Testis (tissue), 3 donors: Measurements from ENCODE around the gene NEDD1. TPM values are rescaled to one million over a fixed set of nuclear protein-coding genes. Genes with fewer than 3 reads are reported as not detected.

Experiments used
- DNase-seq: peaks from one replicate; pipeline ENCODE4 v3.0.0-alpha.2; 2019
- H3K27ac ChIP-seq, 2 donors: fragments of 200-600 bp; sonication (generic); one replicate each; pipeline ENCODE4 v1.5.1; 2019
- H3K27me3 ChIP-seq: fragments of 200-600 bp; sonication (generic); one replicate; pipeline ENCODE4 v1.5.1; 2019
- H3K36me3 ChIP-seq: fragments of 200-600 bp; sonication (generic); one replicate; pipeline ENCODE4 v1.5.1; 2017; ENCODE audit warnings: low read depth; ENCODE audit errors: missing control alignments
- H3K4me1 ChIP-seq: fragments of 200-600 bp; sonication (generic); one replicate; pipeline ENCODE4 v1.5.1; 2019
- H3K4me3 ChIP-seq, 2 donors: fragments of 200-600 bp; sonication (generic); one replicate each; pipeline ENCODE4 v1.5.1; 2017 to 2019
- H3K9me3 ChIP-seq: fragments of 200-600 bp; sonication (generic); one replicate; pipeline ENCODE4 v1.5.1; 2017
- POLR2A ChIP-seq: fragments of 450-650 bp; IDR thresholded peaks from one replicate; pipeline ENCODE4 v1.6.1; 2017; ENCODE audit warnings: antibody characterized with exemption, mild to moderate bottlenecking, moderate library complexity
- WGBS, 2 donors: methylation state at CpG; one replicate each; pipeline ENCODE4 v1.1.5; 2018; 5-methylcytosine and 5-hydroxymethylcytosine counted together
- intact Hi-C: fragments of 100-400 bp; cut with DNase I; formaldehyde crosslinking; loops from one replicate; pipeline ENCODE4 v1.15.1; 2023; ENCODE audit warnings: low total_unique reads
- polyA plus RNA-seq: library from polyadenylated mRNA; stranded (reverse); fragments of 350-450 nt; fragmentation: Illumina TruSeq; extraction: RNeasy Lipid Tissue Mini Kit (QIAGEN cat#74804); gene quantifications from one replicate; pipeline ENCODE4 v1.2.3, GENCODE V29; 2014; ENCODE audit warnings: low read depth, low replicate concordance; ENCODE audit not compliant: insufficient read depth
- total RNA-seq, 2 donors: library from RNA; depleted of rRNA; stranded (reverse); fragments of >200 nt; gene quantifications; one replicate each; pipeline ENCODE4 v1.2.3, GENCODE V29; 2016
- TF ChIP-seq, protein P1 (sequence below), 3 experiments: fragments of 450-650 bp in 2 of 3; fragments of 200-600 bp in 1 of 3; sonication (generic) in 1 of 3; IDR thresholded peaks; one replicate each; pipeline ENCODE4 v1.5.1; 2016 to 2019; ENCODE audit warnings: antibody characterized with exemption in 3 of 3, mild to moderate bottlenecking in 2 of 3, moderate library complexity in 1 of 3

The NEDD1 gene
- total and polyA plus RNA-seq, 3 donors from 2014 or later: 24.3 to 29.6 (median 29.4) TPM

GRCh38 chr12:96864335-96864734, 42.7 kb upstream of the NEDD1 start:
- Histone ChIP-seq H3K4me3 (no peak overlapping the region), H3K9me3 (no peaks in the 10 kb centered on the region), H3K27ac (no peak overlapping the region), H3K36me3 (no peaks in the 10 kb centered on the region), H3K4me1 (no peaks in the 10 kb centered on the region), H3K27me3 (no peaks in the 10 kb centered on the region)
- DNase-seq: no peak
- 60 to 90% methylated on average over 2 to 4 of the region's 4 CpGs for WGBS, 2 donors
- TF ChIP-seq, protein P1, sequence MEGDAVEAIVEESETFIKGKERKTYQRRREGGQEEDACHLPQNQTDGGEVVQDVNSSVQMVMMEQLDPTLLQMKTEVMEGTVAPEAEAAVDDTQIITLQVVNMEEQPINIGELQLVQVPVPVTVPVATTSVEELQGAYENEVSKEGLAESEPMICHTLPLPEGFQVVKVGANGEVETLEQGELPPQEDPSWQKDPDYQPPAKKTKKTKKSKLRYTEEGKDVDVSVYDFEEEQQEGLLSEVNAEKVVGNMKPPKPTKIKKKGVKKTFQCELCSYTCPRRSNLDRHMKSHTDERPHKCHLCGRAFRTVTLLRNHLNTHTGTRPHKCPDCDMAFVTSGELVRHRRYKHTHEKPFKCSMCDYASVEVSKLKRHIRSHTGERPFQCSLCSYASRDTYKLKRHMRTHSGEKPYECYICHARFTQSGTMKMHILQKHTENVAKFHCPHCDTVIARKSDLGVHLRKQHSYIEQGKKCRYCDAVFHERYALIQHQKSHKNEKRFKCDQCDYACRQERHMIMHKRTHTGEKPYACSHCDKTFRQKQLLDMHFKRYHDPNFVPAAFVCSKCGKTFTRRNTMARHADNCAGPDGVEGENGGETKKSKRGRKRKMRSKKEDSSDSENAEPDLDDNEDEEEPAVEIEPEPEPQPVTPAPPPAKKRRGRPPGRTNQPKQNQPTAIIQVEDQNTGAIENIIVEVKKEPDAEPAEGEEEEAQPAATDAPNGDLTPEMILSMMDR (IDR thresholded peaks at IDR 0.05): no peak
- TF ChIP-seq POLR2A: no peak
- intact Hi-C loops: no loop called here

DNA sequence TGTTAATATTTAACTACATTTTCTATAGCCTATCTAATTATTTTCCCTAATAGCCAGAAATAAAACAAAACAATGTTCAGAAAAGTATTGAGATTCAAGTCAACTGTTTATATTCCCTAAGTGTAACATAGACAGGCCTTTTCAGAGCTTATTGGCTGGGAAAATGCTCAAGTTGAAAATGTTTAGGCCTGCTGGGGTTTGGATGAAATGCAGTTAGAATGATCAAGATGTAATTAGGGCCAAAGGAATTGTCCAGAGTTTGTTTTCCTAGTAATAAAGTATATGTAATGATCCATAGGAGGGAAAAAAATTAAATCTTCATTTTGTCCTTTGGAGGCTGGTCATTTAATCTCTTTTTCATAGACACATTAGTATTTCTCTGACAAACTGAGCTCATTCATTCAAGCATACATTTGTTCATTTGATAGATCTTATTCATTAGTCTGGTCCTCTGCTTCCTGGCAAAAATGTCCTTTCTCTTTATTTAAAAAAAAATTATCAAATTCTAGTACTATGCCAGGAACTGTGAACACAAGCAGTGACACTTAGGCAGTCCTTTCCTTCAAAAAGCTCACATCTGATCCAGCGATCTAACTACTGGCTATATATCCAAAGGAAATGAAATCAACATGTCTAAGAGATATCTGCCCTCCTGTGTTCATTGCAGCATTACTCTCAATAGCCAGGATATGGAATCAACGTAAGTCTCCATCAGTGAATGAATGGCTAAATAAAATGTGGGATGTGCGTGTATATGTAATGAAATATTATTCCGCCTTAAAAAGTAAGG, 40.1 kb upstream of the NEDD1 start:
- no peak overlapping the region for H3K4me3 ChIP-seq
- intact Hi-C loops: no loop called here
- H3K36me3 ChIP-seq: no peaks in the 10 kb centered on the region
- TF ChIP-seq, protein P1 (IDR thresholded peaks at IDR 0.05): no peak
- TF ChIP-seq POLR2A: no peak
- 85 to 94% methylated on average over 4 of the region's 4 CpGs for WGBS, 2 donors
- DNase-seq: no peak
- H3K9me3 ChIP-seq: no peaks in the 10 kb centered on the region
- H3K27me3 ChIP-seq: no peaks in the 10 kb centered on the region
- no peaks in the 10 kb centered on the region for H3K4me1 ChIP-seq
- H3K27ac ChIP-seq: no peak overlapping the region

GRCh38 chr12:96870946-96871345, 36.1 kb upstream of the NEDD1 start:
- H3K4me1 ChIP-seq: no peaks in the 10 kb centered on the region
- 64 to 79% methylated on average over 1 of the region's 1 CpG for WGBS, 2 donors
- H3K27me3 ChIP-seq: no peaks in the 10 kb centered on the region
- H3K27ac ChIP-seq: no peak overlapping the region
- no peak overlapping the region for H3K4me3 ChIP-seq
- H3K36me3 ChIP-seq: no peaks in the 10 kb centered on the region
- H3K9me3 ChIP-seq: no peaks in the 10 kb centered on the region
- TF ChIP-seq, protein P1 (IDR thresholded peaks at IDR 0.05): no peak
- no peak for TF ChIP-seq POLR2A
- intact Hi-C loops: no loop called here
- DNase-seq: no peak

DNA sequence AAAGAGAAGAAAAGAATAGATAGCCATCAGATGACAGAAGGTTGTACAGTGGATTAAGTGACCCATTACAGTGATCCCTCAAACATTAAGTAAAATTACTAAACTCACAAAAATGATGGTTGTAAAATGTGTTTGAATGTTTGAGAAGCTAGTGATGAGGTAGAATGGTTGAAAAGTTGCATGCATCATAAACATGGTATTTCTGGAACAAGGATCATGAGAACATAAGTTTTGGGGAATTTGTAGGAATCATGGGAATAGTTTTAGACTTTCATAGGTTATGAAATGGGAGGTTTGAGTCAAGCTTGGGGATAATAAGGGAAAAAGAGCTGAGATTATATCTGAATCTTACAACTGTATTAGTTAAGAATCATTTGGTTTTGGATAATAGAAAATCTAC, 34.1 kb upstream of the NEDD1 start:
- Histone ChIP-seq H3K9me3 (no peaks in the 10 kb centered on the region), H3K27ac (no peak overlapping the region), H3K4me3 (no peak overlapping the region), H3K4me1 (no peaks in the 10 kb centered on the region), H3K27me3 (no peaks in the 10 kb centered on the region), H3K36me3 (no peaks in the 10 kb centered on the region)
- no peak for DNase-seq
- intact Hi-C loops: no loop called here
- TF ChIP-seq, protein P1 (IDR thresholded peaks at IDR 0.05): no peak
- TF ChIP-seq POLR2A: no peak

DNA sequence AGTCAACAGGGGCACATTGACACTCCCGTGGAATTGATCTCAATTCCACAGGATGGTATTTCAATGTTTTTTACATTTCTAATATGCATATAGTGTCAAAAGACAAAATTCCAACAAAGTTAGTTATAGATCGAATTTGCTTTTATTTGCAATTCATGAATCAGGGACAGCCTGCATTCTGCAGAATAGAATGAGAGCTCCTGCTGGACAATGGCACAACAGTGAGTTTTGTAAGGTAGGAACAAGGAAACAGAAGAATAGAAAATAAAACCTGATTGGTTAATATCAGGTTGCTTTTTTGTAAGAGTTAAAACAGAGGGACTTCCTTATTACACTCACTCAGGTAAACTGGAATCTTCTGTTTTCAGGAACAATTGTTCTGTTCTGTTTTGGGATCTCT, 32.8 kb upstream of the NEDD1 start:
- no peaks in the 10 kb centered on the region for H3K9me3 ChIP-seq
- no peak overlapping the region for H3K27ac ChIP-seq
- H3K27me3 ChIP-seq: no peaks in the 10 kb centered on the region
- H3K36me3 ChIP-seq: no peaks in the 10 kb centered on the region
- intact Hi-C loops: no loop called here
- no peaks in the 10 kb centered on the region for H3K4me1 ChIP-seq
- WGBS, 2 donors: 67 to 70% methylated on average over 2 of the region's 2 CpGs
- H3K4me3 ChIP-seq: no peak overlapping the region
- TF ChIP-seq, protein P1 (IDR thresholded peaks at IDR 0.05): no peak
- no peak for TF ChIP-seq POLR2A
- no peak for DNase-seq
